Hepatocyte (in vitro differentiated cells): ENCODE results near the gene IQCF6.

ENCODE experiments used
- CTCF ChIP-seq: fragments of 200-600 bp; sonication (generic); IDR thresholded peaks from 2 replicates; pipeline ENCODE4 v1.5.1; 2016; ENCODE audit warnings: antibody characterized with exemption, mild to moderate bottlenecking; ENCODE audit not compliant: poor library complexity
- EZH2phosphoT487 ChIP-seq: fragments of 200-600 bp; sonication (generic); IDR thresholded peaks from one replicate; pipeline ENCODE4 v1.6.1; 2018; ENCODE audit warnings: antibody characterized with exemption, mild to moderate bottlenecking, low read depth, moderate library complexity; ENCODE audit not compliant: unreplicated experiment, severe bottlenecking

GRCh38 chr3:51828297-51828696 is 49.3 kb upstream of the IQCF6 start:
- TF ChIP-seq CTCF (no peak), EZH2phosphoT487 (no peak)
